ENCODE results near the gene ERVK3-1. TPM values are rescaled to one million over a fixed set of nuclear protein-coding genes. Genes with fewer than 3 reads are reported as not detected.

ERVK3-1 gene
- total and polyA plus RNA-seq, 2 of the 8 experiments (the other 6 are each of a cell fraction or from before 2014, with no cell fraction given), result 29.9 to 31.5 TPM

DNA sequence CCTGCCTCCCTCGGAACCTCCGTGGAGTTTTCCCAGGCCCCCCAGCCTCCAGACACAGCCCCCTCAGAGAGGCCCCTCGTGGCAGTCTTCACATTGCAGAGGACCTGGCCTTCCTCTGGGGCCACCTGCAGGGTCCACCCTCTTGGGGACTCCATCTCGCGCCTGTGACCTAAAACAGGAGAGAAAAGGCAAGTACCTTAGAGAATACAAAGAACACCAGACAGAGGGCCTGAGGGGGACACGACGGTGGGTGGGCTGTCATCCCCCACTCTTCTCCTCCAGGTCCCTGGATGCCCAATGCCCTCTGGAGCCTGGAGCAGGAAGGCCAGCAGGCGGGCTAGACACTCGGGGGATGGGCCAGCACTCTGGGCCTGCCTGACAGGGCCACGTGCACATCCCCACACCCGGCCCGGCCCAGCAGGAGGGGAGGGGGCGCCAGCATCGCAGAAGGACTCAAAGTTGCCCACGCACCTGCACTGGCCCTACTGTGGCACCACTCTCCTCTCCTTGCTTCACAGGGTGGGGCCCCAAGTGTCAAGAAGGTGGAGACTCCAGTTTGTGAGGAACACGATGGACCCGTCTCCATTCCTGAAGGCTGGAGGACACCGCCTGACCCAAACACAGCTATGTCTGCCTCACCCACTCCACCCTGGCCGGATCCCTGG is 52.4 kb downstream of the ERVK3-1 start:
- H4K5ac ChIP-seq (ENCODE audit: insufficient read length, low read depth, low read length), result no peak overlapping the region
- no peak overlapping the region for H3K4me3 ChIP-seq (ENCODE audit: extremely low read depth in 1 of 4, insufficient read depth in 2 of 4, low read depth in 3 of 4, low read length in 4 of 4)
- ChIA-PET CTCF (ENCODE audit: partially characterized antibody) (interaction anchor here (1.0 to 2.7 kb wide), 5 partner anchors 9 to 137 kb away, joined by 3 to 11 read pairs (median 5); no protein-coding TSS in a partner anchor), POLR2A (ENCODE audit: partially characterized antibody) (interaction anchor here (0.6 to 2.8 kb wide), 6 partner anchors 10 to 153 kb away, joined by 3 to 14 read pairs (median 6); no protein-coding TSS in a partner anchor)
- H3K27ac ChIP-seq (ENCODE audit: low read depth, low read length), result peak overlapping the region; percentile 47; the same call in 1 of the 2 replicates
- no peaks in the 10 kb centered on the region for H3K79me1 ChIP-seq (ENCODE audit: low read depth, low read length)
- H2BK20ac ChIP-seq (ENCODE audit: low read length), result no peak overlapping the region
- H2BK120ac ChIP-seq (replicated peaks; ENCODE audit: low read depth, low read length), result no peak overlapping the region
- H3K27me3 ChIP-seq (replicated peaks in 1 of 4; ENCODE audit: control insufficient read depth in 3 of 4, extremely low read depth in 1 of 4, insufficient read depth in 3 of 4, low read length in 3 of 4), result no peaks in the 10 kb centered on the region
- 76% methylated on average over 16 of the region's 19 CpGs; no CpG with 5 or more reads in 1 of the 2 experiments for WGBS, 2 experiments (ENCODE audit: extremely low coverage in 1 of 2, insufficient coverage in 1 of 2, insufficient read length in 1 of 2, insufficient replicate concordance in 2 of 2, low coverage in 1 of 2, low lambda C conversion rate in 2 of 2, missing lambda C conversion rate in 1 of 2)
- no peaks in the 10 kb centered on the region for H3K79me2 ChIP-seq (ENCODE audit: control insufficient read depth in 1 of 2, insufficient read depth in 2 of 2, low read length in 2 of 2)
- no peaks in the 10 kb centered on the region for H3K9me3 ChIP-seq (ENCODE audit: insufficient read depth in 2 of 2, low read depth in 1 of 2, low read length in 1 of 2)
- peaks cover 0 to 3% of the 10 kb centered on the region in 2 experiments for H4K20me1 ChIP-seq (replicated peaks in 1 of 2; ENCODE audit: control insufficient read depth in 1 of 2, insufficient read depth in 2 of 2, low read length in 2 of 2)
- no peak overlapping the region for H3K9ac ChIP-seq (replicated peaks in 1 of 4; ENCODE audit: extremely low read depth in 1 of 4, low read depth in 3 of 4, low read length in 3 of 4)
- no peaks in the 10 kb centered on the region for H3K36me3 ChIP-seq (ENCODE audit: control insufficient read depth in 2 of 4, insufficient read depth in 4 of 4, low read length in 3 of 4)
- H4K8ac ChIP-seq (ENCODE audit: extremely low read depth, insufficient read depth, low read length), result no peak overlapping the region
- H3K23ac ChIP-seq (ENCODE audit: insufficient read length), result no peak overlapping the region
- no peak overlapping the region for H2AFZ ChIP-seq (ENCODE audit: low read length)
- peaks cover 4% of the 10 kb centered on the region for H3K23me2 ChIP-seq (ENCODE audit: low read depth, low read length)
- H3K18ac ChIP-seq (ENCODE audit: extremely low read depth, low read length), result no peak overlapping the region
- H3K14ac ChIP-seq (ENCODE audit: insufficient read length), result no peak overlapping the region
- H3K4me2 ChIP-seq (ENCODE audit: insufficient read depth in 1 of 2, low read depth in 2 of 2, low read length in 2 of 2), result no peak overlapping the region
- no peak overlapping the region for H2BK5ac ChIP-seq (ENCODE audit: low read depth, low read length)
- H4K91ac ChIP-seq (replicated peaks; ENCODE audit: insufficient read length, low read length), result no peak overlapping the region
- H3K56ac ChIP-seq (replicated peaks; ENCODE audit: insufficient read length, low read depth, low read length), result no peak overlapping the region
- FAIRE-seq, result no peak
- no peak overlapping the region for H2AK5ac ChIP-seq (ENCODE audit: low read depth, low read length)
- TF ChIP-seq POLR2AphosphoS5 (IDR thresholded peaks at IDR 0.05; ENCODE audit: low read depth, low read length) (no peak), JUND (IDR thresholded peaks at IDR 0.05; ENCODE audit: low read length) (no peak)
- H3K4me1 ChIP-seq (replicated peaks in 1 of 4; ENCODE audit: control insufficient read depth in 3 of 4, insufficient read depth in 4 of 4, low read length in 3 of 4), result peaks cover 0 to 8% (median 5%) of the 10 kb centered on the region in 4 experiments; a peak in 4 of 7 replicates
- H2BK12ac ChIP-seq (ENCODE audit: low read depth, low read length), result peak overlapping the region; percentile 11; the same call in 1 of the 2 replicates
- no peak overlapping the region for H3K4ac ChIP-seq (replicated peaks; ENCODE audit: insufficient read length, low read depth, low read length)
- DNase-seq (ENCODE audit: low read depth in 1 of 2, low spot score in 2 of 2), result no peak
- 0 out of 2 replicates have a peak overlapping the region, but pooled peaks have one; percentile 1 for H2BK15ac ChIP-seq (ENCODE audit: low read length)
